HepG2 (cell line): Measurements from ENCODE around the gene RUVBL2. TPM values are rescaled to one million over a fixed set of nuclear protein-coding genes. Genes with fewer than 3 reads are reported as not detected.

Experiments used
- ARNTL ChIP-seq: sonication (generic); formaldehyde crosslinking; IDR thresholded peaks from 2 replicates; pipeline ENCODE4 v1.4.0; 2020; ENCODE audit warnings: mild to moderate bottlenecking, missing genetic modification reagents
- EZH2 ChIP-seq: conservative IDR thresholded peaks from 2 replicates; pipeline ENCODE4 v1.6.1; 2012; ENCODE audit warnings: mild to moderate bottlenecking, low read depth, low read length, moderate library complexity
- MTF1 ChIP-seq: sonication (generic); formaldehyde crosslinking; IDR thresholded peaks from 2 replicates; pipeline ENCODE4 v1.5.0; 2020; ENCODE audit warnings: missing genetic modification reagents
- ZC3H4 ChIP-seq: sonication (generic); formaldehyde crosslinking; IDR thresholded peaks from 2 replicates; pipeline ENCODE4 v1.4.0; 2020; ENCODE audit warnings: missing genetic modification reagents, borderline replicate concordance
- ZNF143 ChIP-seq: sonication (generic); formaldehyde crosslinking; IDR thresholded peaks from 2 replicates; pipeline ENCODE4 v1.4.0; 2020; ENCODE audit warnings: missing genetic modification reagents
- ZNF317 ChIP-seq: sonication (generic); formaldehyde crosslinking; IDR thresholded peaks from 2 replicates; pipeline ENCODE4 v1.5.0; 2020; ENCODE audit warnings: mild to moderate bottlenecking, missing genetic modification reagents
- ZNF337 ChIP-seq: sonication (generic); formaldehyde crosslinking; IDR thresholded peaks from 2 replicates; pipeline ENCODE4 v1.5.1; 2020; ENCODE audit warnings: missing genetic modification reagents, low read depth, mild to moderate bottlenecking, borderline replicate concordance
- ZNF572 ChIP-seq: sonication (generic); formaldehyde crosslinking; IDR thresholded peaks from 2 replicates; pipeline ENCODE4 v1.5.1; 2020; ENCODE audit warnings: mild to moderate bottlenecking, missing genetic modification reagents
- ZNF709 ChIP-seq: sonication (generic); formaldehyde crosslinking; IDR thresholded peaks from 2 replicates; pipeline ENCODE4 v1.5.0; 2020; ENCODE audit warnings: mild to moderate bottlenecking, missing genetic modification reagents
- polyA plus RNA-seq, 8 experiments: library from polyadenylated mRNA; depleted of rRNA in 3 of 8; stranded (reverse) in 7 of 8; unstranded in 1 of 8; fragments of >200 nt; fragmentation: Illumina TruSeq in 4 of 8; extraction: Trizol in 4 of 8; gene quantifications; 2 replicates each; pipeline versions ENCODE4 v1.2.1 to v1.2.3, GENCODE V29; 2011 to 2016; ENCODE audit warnings: low read depth in 4 of 8, missing spikeins in 1 of 8, mixed read lengths in 1 of 8; ENCODE audit not compliant: insufficient read depth in 1 of 8
- total RNA-seq, 5 experiments: library from RNA; depleted of rRNA; stranded (reverse); fragments of >200 nt; fragmentation: Illumina TruSeq; extraction: Trizol; gene quantifications; 2 replicates each; pipeline ENCODE4 v1.2.3, GENCODE V29; 2016; ENCODE audit warnings: low read depth in 1 of 5
- TF ChIP-seq, protein P1 (sequence below): sonication (generic); formaldehyde crosslinking; IDR thresholded peaks from 2 replicates; pipeline ENCODE4 v1.4.0; 2020; ENCODE audit warnings: missing genetic modification reagents, borderline replicate concordance
- TF ChIP-seq, protein P2 (sequence below): sonication (generic); formaldehyde crosslinking; IDR thresholded peaks from 2 replicates; pipeline ENCODE4 v1.4.0; 2020; ENCODE audit warnings: mild to moderate bottlenecking, missing genetic modification reagents
- TF ChIP-seq, protein P3 (sequence below): IDR thresholded peaks from 2 replicates; pipeline ENCODE4 v1.6.1; 2018; ENCODE audit warnings: missing genetic modification reagents
- TF ChIP-seq, protein P4 (sequence below): sonication (generic); formaldehyde crosslinking; IDR thresholded peaks from 2 replicates; pipeline ENCODE4 v1.5.0; 2020; ENCODE audit warnings: missing genetic modification reagents
- TF ChIP-seq, protein P5 (sequence below): sonication (generic); formaldehyde crosslinking; IDR thresholded peaks from 2 replicates; pipeline ENCODE4 v1.4.0; 2020; ENCODE audit warnings: mild to moderate bottlenecking, missing genetic modification reagents
- TF ChIP-seq, protein P6 (sequence below): sonication (generic); formaldehyde crosslinking; IDR thresholded peaks from 2 replicates; pipeline ENCODE4 v1.9.0; 2022; ENCODE audit warnings: low read depth, missing genetic modification reagents

RUVBL2 gene
- total and polyA plus RNA-seq, 2 of the 13 experiments (the other 11 are each of a cell fraction or from before 2014, with no cell fraction given) = 120 to 122 TPM

DNA sequence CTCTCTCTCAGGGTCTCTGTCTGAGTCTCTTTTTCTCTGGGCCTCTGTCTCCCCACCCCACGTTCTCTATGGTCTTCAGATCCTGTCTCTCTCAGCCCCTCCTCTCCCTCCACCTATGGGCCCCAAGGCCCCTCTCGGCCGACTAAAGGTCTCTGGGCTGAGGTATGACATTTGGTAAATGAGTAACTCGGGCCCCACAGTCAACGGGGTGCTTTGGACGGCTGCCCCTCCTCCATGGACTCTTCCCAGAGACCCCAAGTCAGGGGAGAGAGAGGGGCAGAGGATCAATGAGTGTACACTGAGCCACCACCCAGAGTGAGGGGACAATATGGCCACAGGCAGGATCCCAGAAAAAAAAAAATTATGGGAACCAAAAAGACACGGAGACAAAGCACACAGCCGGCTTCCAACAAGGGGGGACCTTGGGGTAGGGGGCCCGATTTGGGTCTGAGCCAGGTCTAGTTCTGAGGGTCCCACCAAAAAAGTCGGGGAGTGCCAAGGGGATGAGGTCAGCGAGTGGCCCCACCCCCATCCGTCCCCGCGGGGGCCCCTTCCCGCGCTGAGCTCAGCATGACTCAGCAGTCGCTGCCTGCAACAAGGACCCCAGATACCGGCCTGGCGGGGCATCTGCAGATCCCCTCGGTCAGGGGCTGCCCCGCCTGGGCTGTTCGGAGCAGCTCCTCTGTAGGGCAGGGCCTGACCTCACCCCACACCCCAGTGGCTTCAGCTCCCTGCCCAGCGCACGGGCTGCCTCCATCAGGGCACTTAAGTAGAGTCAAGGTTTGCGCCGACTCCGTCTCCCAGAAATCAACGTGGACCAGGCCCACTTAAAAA lies 30.1 kb upstream of the RUVBL2 start (continued):
- TF ChIP-seq ZNF572 (CRISPR knock-in tag) (no peak), ZNF337 (CRISPR knock-in tag) (no peak), ZNF709 (no peak; the same call in 1 of the 2 replicates), EZH2 (no peak), ZNF317 (CRISPR knock-in tag) (no peak; the same call in none of the 2 replicates), ARNTL (peak; percentile 59), MTF1 (CRISPR knock-in tag) (no peak), ZC3H4 (peak; percentile 70; the same call in 1 of the 2 replicates), ZNF143 (no peak; the same call in 1 of the 2 replicates)
- TF ChIP-seq, protein P1, sequence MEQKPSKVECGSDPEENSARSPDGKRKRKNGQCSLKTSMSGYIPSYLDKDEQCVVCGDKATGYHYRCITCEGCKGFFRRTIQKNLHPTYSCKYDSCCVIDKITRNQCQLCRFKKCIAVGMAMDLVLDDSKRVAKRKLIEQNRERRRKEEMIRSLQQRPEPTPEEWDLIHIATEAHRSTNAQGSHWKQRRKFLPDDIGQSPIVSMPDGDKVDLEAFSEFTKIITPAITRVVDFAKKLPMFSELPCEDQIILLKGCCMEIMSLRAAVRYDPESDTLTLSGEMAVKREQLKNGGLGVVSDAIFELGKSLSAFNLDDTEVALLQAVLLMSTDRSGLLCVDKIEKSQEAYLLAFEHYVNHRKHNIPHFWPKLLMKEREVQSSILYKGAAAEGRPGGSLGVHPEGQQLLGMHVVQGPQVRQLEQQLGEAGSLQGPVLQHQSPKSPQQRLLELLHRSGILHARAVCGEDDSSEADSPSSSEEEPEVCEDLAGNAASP (CRISPR knock-in tag) = peak; percentile 42; the same call in 1 of the 2 replicates
- TF ChIP-seq, protein P2, sequence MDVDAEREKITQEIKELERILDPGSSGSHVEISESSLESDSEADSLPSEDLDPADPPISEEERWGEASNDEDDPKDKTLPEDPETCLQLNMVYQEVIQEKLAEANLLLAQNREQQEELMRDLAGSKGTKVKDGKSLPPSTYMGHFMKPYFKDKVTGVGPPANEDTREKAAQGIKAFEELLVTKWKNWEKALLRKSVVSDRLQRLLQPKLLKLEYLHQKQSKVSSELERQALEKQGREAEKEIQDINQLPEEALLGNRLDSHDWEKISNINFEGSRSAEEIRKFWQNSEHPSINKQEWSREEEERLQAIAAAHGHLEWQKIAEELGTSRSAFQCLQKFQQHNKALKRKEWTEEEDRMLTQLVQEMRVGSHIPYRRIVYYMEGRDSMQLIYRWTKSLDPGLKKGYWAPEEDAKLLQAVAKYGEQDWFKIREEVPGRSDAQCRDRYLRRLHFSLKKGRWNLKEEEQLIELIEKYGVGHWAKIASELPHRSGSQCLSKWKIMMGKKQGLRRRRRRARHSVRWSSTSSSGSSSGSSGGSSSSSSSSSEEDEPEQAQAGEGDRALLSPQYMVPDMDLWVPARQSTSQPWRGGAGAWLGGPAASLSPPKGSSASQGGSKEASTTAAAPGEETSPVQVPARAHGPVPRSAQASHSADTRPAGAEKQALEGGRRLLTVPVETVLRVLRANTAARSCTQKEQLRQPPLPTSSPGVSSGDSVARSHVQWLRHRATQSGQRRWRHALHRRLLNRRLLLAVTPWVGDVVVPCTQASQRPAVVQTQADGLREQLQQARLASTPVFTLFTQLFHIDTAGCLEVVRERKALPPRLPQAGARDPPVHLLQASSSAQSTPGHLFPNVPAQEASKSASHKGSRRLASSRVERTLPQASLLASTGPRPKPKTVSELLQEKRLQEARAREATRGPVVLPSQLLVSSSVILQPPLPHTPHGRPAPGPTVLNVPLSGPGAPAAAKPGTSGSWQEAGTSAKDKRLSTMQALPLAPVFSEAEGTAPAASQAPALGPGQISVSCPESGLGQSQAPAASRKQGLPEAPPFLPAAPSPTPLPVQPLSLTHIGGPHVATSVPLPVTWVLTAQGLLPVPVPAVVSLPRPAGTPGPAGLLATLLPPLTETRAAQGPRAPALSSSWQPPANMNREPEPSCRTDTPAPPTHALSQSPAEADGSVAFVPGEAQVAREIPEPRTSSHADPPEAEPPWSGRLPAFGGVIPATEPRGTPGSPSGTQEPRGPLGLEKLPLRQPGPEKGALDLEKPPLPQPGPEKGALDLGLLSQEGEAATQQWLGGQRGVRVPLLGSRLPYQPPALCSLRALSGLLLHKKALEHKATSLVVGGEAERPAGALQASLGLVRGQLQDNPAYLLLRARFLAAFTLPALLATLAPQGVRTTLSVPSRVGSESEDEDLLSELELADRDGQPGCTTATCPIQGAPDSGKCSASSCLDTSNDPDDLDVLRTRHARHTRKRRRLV = no peak; the same call in 1 of the 2 replicates
- TF ChIP-seq, protein P3, sequence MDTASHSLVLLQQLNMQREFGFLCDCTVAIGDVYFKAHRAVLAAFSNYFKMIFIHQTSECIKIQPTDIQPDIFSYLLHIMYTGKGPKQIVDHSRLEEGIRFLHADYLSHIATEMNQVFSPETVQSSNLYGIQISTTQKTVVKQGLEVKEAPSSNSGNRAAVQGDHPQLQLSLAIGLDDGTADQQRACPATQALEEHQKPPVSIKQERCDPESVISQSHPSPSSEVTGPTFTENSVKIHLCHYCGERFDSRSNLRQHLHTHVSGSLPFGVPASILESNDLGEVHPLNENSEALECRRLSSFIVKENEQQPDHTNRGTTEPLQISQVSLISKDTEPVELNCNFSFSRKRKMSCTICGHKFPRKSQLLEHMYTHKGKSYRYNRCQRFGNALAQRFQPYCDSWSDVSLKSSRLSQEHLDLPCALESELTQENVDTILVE (CRISPR knock-in tag) = peak; percentile 80
- TF ChIP-seq, protein P4, sequence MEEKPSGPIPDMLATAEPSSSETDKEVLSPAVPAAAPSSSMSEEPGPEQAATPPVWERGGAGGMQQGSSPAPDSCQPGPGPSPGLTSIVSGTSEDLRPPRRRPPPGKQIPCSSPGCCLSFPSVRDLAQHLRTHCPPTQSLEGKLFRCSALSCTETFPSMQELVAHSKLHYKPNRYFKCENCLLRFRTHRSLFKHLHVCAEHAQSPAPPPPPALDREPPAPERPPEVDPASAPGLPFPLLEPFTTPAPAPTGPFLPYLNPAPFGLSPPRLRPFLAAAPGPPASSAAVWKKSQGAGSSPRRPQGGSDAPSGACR (CRISPR knock-in tag) = peak; percentile 19; the same call in 1 of the 2 replicates
- TF ChIP-seq, protein P5, sequence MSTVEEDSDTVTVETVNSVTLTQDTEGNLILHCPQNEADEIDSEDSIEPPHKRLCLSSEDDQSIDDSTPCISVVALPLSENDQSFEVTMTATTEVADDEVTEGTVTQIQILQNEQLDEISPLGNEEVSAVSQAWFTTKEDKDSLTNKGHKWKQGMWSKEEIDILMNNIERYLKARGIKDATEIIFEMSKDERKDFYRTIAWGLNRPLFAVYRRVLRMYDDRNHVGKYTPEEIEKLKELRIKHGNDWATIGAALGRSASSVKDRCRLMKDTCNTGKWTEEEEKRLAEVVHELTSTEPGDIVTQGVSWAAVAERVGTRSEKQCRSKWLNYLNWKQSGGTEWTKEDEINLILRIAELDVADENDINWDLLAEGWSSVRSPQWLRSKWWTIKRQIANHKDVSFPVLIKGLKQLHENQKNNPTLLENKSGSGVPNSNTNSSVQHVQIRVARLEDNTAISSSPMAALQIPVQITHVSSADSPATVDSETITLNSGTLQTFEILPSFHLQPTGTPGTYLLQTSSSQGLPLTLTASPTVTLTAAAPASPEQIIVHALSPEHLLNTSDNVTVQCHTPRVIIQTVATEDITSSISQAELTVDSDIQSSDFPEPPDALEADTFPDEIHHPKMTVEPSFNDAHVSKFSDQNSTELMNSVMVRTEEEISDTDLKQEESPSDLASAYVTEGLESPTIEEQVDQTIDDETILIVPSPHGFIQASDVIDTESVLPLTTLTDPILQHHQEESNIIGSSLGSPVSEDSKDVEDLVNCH (CRISPR knock-in tag) = no peak
- TF ChIP-seq, protein P6, sequence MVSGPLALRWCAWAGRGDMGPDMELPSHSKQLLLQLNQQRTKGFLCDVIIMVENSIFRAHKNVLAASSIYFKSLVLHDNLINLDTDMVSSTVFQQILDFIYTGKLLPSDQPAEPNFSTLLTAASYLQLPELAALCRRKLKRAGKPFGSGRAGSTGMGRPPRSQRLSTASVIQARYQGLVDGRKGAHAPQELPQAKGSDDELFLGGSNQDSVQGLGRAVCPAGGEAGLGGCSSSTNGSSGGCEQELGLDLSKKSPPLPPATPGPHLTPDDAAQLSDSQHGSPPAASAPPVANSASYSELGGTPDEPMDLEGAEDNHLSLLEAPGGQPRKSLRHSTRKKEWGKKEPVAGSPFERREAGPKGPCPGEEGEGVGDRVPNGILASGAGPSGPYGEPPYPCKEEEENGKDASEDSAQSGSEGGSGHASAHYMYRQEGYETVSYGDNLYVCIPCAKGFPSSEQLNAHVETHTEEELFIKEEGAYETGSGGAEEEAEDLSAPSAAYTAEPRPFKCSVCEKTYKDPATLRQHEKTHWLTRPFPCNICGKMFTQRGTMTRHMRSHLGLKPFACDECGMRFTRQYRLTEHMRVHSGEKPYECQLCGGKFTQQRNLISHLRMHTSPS = no peak; the same call in 1 of the 2 replicates
